ENCODE measurements around the gene MORC1. TPM values are rescaled to one million over a fixed set of nuclear protein-coding genes. Genes with fewer than 3 reads are reported as not detected.

MORC1 gene
- total RNA-seq, 1 donor, result not detected

- Histone ChIP-seq H3K36me3 (ENCODE audit: insufficient read depth, low read length) (no peaks in the 10 kb centered on the region), H3K4me3 (ENCODE audit: insufficient read depth, low read length) (no peak overlapping the region), H3K27me3 (ENCODE audit: insufficient read depth, low read length) (no peaks in the 10 kb centered on the region), H3K9me3 (ENCODE audit: low read depth, low read length) (no peaks in the 10 kb centered on the region), H3K27ac (ENCODE audit: low read depth, low read length) (no peak overlapping the region), H2AFZ (ENCODE audit: low read length) (no peak overlapping the region), H3K4me1 (ENCODE audit: insufficient read depth, low read length) (no peaks in the 10 kb centered on the region), H4K20me1 (ENCODE audit: insufficient read depth, low read length) (no peaks in the 10 kb centered on the region), H3K79me2 (ENCODE audit: insufficient read depth, low read length) (no peaks in the 10 kb centered on the region), H3K4me2 (ENCODE audit: insufficient read depth, low read length) (no peak overlapping the region)
- DNase-seq (ENCODE audit: insufficient read length, low spot score, missing footprints), result no peak
- no peak for TF ChIP-seq CTCF (IDR thresholded peaks at IDR 0.05; ENCODE audit: extremely low read depth, low read depth, low read length)
These were observed 171.3 kb downstream of the MORC1 start for GRCh38 chr3:108946292-108947285.

DNA sequence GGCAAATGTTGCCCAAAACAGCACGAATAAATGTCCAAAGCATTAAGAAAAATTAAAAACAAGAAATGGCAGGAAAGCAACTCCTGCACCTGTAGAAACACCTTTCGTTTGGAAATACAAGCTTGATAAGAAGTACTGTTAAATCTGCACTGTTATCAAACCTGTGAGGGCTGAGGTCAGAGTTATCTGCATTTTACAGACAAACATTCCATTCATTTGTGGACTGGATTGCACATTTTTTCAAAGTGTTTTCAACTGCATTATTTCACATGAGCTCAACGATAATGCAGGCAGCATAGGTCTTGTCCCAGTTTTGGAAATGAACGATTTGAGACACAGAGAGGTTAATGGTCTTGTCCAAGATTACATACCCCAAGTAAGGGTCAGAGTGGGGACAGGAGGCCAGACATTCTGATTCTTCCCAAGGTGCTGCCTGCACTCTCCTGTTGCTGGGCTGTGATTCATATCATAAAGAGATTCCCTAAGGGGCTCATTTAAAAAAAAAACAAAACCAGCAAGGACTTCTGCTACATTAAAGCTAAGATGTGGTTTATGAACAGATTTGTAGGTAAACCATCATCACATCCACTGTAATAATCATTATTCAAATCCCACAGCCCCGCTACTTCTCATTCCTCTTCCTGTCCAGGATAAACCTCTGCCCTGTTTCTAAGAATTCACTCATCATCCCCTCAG, 177.2 kb downstream of the MORC1 start:
- Histone ChIP-seq H2AFZ (ENCODE audit: low read length) (no peak overlapping the region), H3K36me3 (ENCODE audit: insufficient read depth, low read length) (no peaks in the 10 kb centered on the region), H3K27ac (ENCODE audit: low read depth, low read length) (no peak overlapping the region), H3K27me3 (ENCODE audit: insufficient read depth, low read length) (no peaks in the 10 kb centered on the region), H3K4me3 (ENCODE audit: insufficient read depth, low read length) (no peak overlapping the region), H4K20me1 (ENCODE audit: insufficient read depth, low read length) (no peaks in the 10 kb centered on the region), H3K79me2 (ENCODE audit: insufficient read depth, low read length) (no peaks in the 10 kb centered on the region), H3K4me1 (ENCODE audit: insufficient read depth, low read length) (no peaks in the 10 kb centered on the region), H3K4me2 (ENCODE audit: insufficient read depth, low read length) (no peak overlapping the region), H3K9me3 (ENCODE audit: low read depth, low read length) (no peaks in the 10 kb centered on the region)
- no peak for TF ChIP-seq CTCF (IDR thresholded peaks at IDR 0.05; ENCODE audit: extremely low read depth, low read depth, low read length)
- DNase-seq (ENCODE audit: insufficient read length, low spot score, missing footprints), result no peak

- Histone ChIP-seq H2AFZ (ENCODE audit: low read length) (no peak overlapping the region), H3K27me3 (ENCODE audit: insufficient read depth, low read length) (no peaks in the 10 kb centered on the region), H3K79me2 (ENCODE audit: insufficient read depth, low read length) (no peaks in the 10 kb centered on the region), H3K9me3 (ENCODE audit: low read depth, low read length) (no peaks in the 10 kb centered on the region), H3K36me3 (ENCODE audit: insufficient read depth, low read length) (no peaks in the 10 kb centered on the region), H3K4me2 (ENCODE audit: insufficient read depth, low read length) (no peak overlapping the region), H4K20me1 (ENCODE audit: insufficient read depth, low read length) (no peaks in the 10 kb centered on the region), H3K4me1 (ENCODE audit: insufficient read depth, low read length) (no peaks in the 10 kb centered on the region), H3K4me3 (ENCODE audit: insufficient read depth, low read length) (no peak overlapping the region), H3K27ac (ENCODE audit: low read depth, low read length) (no peak overlapping the region)
- no peak for DNase-seq (ENCODE audit: insufficient read length, low spot score, missing footprints)
- TF ChIP-seq CTCF (IDR thresholded peaks at IDR 0.05; ENCODE audit: extremely low read depth, low read depth, low read length), result no peak
These were observed 177.8 kb downstream of the MORC1 start for GRCh38 chr3:108940166-108940565.

All from osteoblast (primary cell).